GM12878 (cell line): ENCODE results near the gene LRP5. TPM values are rescaled to one million over a fixed set of nuclear protein-coding genes. Genes with fewer than 3 reads are reported as not detected.

ENCODE experiments used
- ATAC-seq: fragments of 200-7000 bp; cut with Tn5 transposase; 3 replicates; pipeline ENCODE4 v1.9.1; 2020; ENCODE audit warnings: mild to moderate bottlenecking, moderate library complexity
- BruUV-seq: library from RNA; stranded (reverse); fragments of 400-500 nt; replicated peaks from 2 replicates; lab custom pipeline; 2021; lab: Mats Ljungman, UMichigan
- CTCF ChIA-PET: fragments of 300-600 bp; sonication (Branson Sonifier 250); formaldehyde crosslinking; extraction: SDS; loops from one replicate; lab custom pipeline; 2021; ENCODE audit warnings: inconsistent platforms; lab: Yijun Ruan, JAX
- POLR2A ChIA-PET: fragments of 350-600 bp; formaldehyde crosslinking; extraction: SDS; loops from one replicate; lab custom pipeline; 2021; ENCODE audit warnings: inconsistent platforms; lab: Charles Lee
- RAD21 ChIA-PET: fragments of 300-600 bp; sonication (Branson Sonifier 250); formaldehyde crosslinking; loops from one replicate; lab custom pipeline; 2023; ENCODE audit warnings: antibody characterized with exemption; ENCODE audit not compliant: unreplicated experiment; lab: Charles Lee
- SMC1A ChIA-PET: fragments of 300-600 bp; sonication (Branson Sonifier 250); formaldehyde crosslinking; loops from one replicate; lab custom pipeline; 2023; ENCODE audit not compliant: unreplicated experiment, uncharacterized antibody; lab: Charles Lee
- DNase-seq: peaks from one replicate; pipeline ENCODE4 v3.0.0-alpha.2; 2011; ENCODE audit warnings: low read depth, low spot score
- FAIRE-seq: peaks from 3 replicates; lab custom pipeline; 2011; peaks lifted over from hg19 to GRCh38; lab: Jason Lieb, UNC
- H2AFZ ChIP-seq: 2 replicates; pipeline ENCODE4 v1.6.0; 2011; ENCODE audit warnings: low read depth, low read length, control low read depth; ENCODE audit not compliant: control insufficient read depth
- H3K27ac ChIP-seq: 2 replicates; pipeline ENCODE4 v1.5.1; 2011; ENCODE audit warnings: control low read depth; ENCODE audit not compliant: control insufficient read depth, insufficient read depth
- H3K27me3 ChIP-seq, 2 experiments: replicated peaks in 1 of 2; 2 replicates each; pipeline versions ENCODE4 v1.6.0 to v1.6.1; 2011; ENCODE audit warnings: low read length in 1 of 2; ENCODE audit not compliant: control insufficient read depth in 2 of 2, insufficient read depth in 2 of 2
- H3K36me3 ChIP-seq, 2 experiments: 2 replicates each; pipeline ENCODE4 v1.5.1; 2011; ENCODE audit warnings: low read length in 1 of 2; ENCODE audit not compliant: control insufficient read depth in 2 of 2, insufficient read depth in 2 of 2
- H3K4me1 ChIP-seq: 2 replicates; pipeline ENCODE4 v1.6.1; 2011; ENCODE audit warnings: mild to moderate bottlenecking, low read length, moderate library complexity, mixed read lengths; ENCODE audit not compliant: control insufficient read depth, insufficient read depth
- H3K4me2 ChIP-seq: 2 replicates; pipeline ENCODE4 v1.6.0; 2011; ENCODE audit warnings: control low read depth; ENCODE audit not compliant: control insufficient read depth, insufficient read depth
- H3K4me3 ChIP-seq: fragments of 200-600 bp; sonication (generic); 2 replicates; pipeline ENCODE4 v1.5.1; 2016
- H3K79me2 ChIP-seq: 2 replicates; pipeline ENCODE4 v1.6.0; 2011; ENCODE audit warnings: low read length; ENCODE audit not compliant: control insufficient read depth, insufficient read depth
- H3K9ac ChIP-seq: 2 replicates; pipeline ENCODE4 v1.8.0; 2011; ENCODE audit warnings: low read length, control low read depth, mixed read lengths; ENCODE audit not compliant: control insufficient read depth, insufficient read depth
- H3K9me3 ChIP-seq: replicated peaks from 3 replicates; pipeline ENCODE4 v1.5.1; 2011; ENCODE audit warnings: mild to moderate bottlenecking, low read length; ENCODE audit not compliant: control insufficient read depth, insufficient read depth
- H4K20me1 ChIP-seq: 2 replicates; pipeline ENCODE4 v1.6.0; 2011; ENCODE audit not compliant: control insufficient read depth, insufficient read depth
- RFX5 ChIP-seq: IDR thresholded peaks from 2 replicates; pipeline ENCODE4 v1.6.1; 2011; ENCODE audit warnings: low read depth, low read length, improper control_type of control experiment
- SKIL ChIP-seq: fragments of 450-650 bp; IDR thresholded peaks from 2 replicates; pipeline ENCODE4 v1.6.1; 2017; ENCODE audit warnings: mild to moderate bottlenecking, low read depth, inconsistent platforms; ENCODE audit not compliant: poor library complexity, severe bottlenecking
- STAT1 ChIP-seq: fragments of 450-650 bp; conservative IDR thresholded peaks from 2 replicates; pipeline ENCODE4 v1.6.1; 2014; ENCODE audit warnings: antibody characterized with exemption, mild to moderate bottlenecking
- WRNIP1 ChIP-seq: IDR thresholded peaks from 2 replicates; pipeline ENCODE4 v1.6.1; 2011; ENCODE audit warnings: low read depth, low read length, improper control_type of control experiment, borderline replicate concordance
- ZNF217 ChIP-seq: fragments of 450-650 bp; IDR thresholded peaks from 2 replicates; pipeline ENCODE4 v1.6.1; 2017; ENCODE audit warnings: antibody characterized with exemption, mild to moderate bottlenecking
- ZNF622 ChIP-seq: fragments of 450-650 bp; IDR thresholded peaks from 2 replicates; pipeline ENCODE4 v1.6.1; 2017; ENCODE audit warnings: mild to moderate bottlenecking, inconsistent platforms
- ZNF687 ChIP-seq: fragments of 450-650 bp; IDR thresholded peaks from 2 replicates; pipeline ENCODE4 v1.6.1; 2017; ENCODE audit warnings: mild to moderate bottlenecking, moderate library complexity
- ZSCAN29 ChIP-seq: fragments of 450-650 bp; IDR thresholded peaks from 2 replicates; pipeline ENCODE4 v1.6.1; 2017; ENCODE audit warnings: mild to moderate bottlenecking, moderate library complexity
- WGBS: methylation state at CpG from one replicate; pipeline ENCODE4 v1.1.6; 2016; ENCODE audit warnings: low lambda C conversion rate; ENCODE audit not compliant: insufficient replicate concordance, insufficient coverage; ENCODE audit errors: missing lambda C conversion rate; 5-methylcytosine and 5-hydroxymethylcytosine counted together
- in situ Hi-C: fragments of 300-500 bp; cut with MboI; formaldehyde crosslinking; loops from 9 replicates; pipeline ENCODE4 v1.14.3; 2018; ENCODE audit warnings: mixed read lengths
- intact Hi-C: fragments of 100-400 bp; cut with micrococcal nuclease; formaldehyde crosslinking; loops from one replicate; pipeline ENCODE4 v1.14.2; 2022; ENCODE audit not compliant: unreplicated experiment
- polyA plus RNA-seq, 11 experiments: library from polyadenylated mRNA; depleted of rRNA in 4 of 11; unstranded in 6 of 11; stranded (reverse) in 5 of 11; fragments of >200 nt; fragmentation: Nextera tagmentation in 4 of 11; fragmentation: Illumina TruSeq in 1 of 11; extraction: Ambion mirVana in 4 of 11; extraction: Trizol in 1 of 11; gene quantifications; 1 replicate in 1 of 11; 2 replicates in 10 of 11; pipeline versions ENCODE4 v1.2.1 to v1.2.3, GENCODE V29; 2011 to 2016; ENCODE audit warnings: inconsistent platforms in 2 of 11, missing spikeins in 2 of 11, low read depth in 1 of 11
- total RNA-seq, 4 experiments: library from RNA; depleted of rRNA in 3 of 4; stranded (reverse); fragments of >200 nt in 3 of 4; fragmentation: Illumina TruSeq in 1 of 4; extraction: Trizol in 1 of 4; gene quantifications; 2 replicates each; pipeline versions ENCODE4 v1.2.1 to v1.2.3, GENCODE V29; 2013 to 2021

Gene LRP5
- total and polyA plus RNA-seq, 10 of the 15 experiments (the other 5 are each of a cell fraction or from before 2014, with no cell fraction given) = 0.37 to 34.0 (median 6.6) TPM

- TF ChIP-seq STAT1 = no peak
- TF ChIP-seq ZSCAN29 = no peak
- no peak for TF ChIP-seq ZNF687
- no peak for TF ChIP-seq WRNIP1
These were observed 54.9 kb downstream of the LRP5 start (continued) for GRCh38 chr11:68367252-68367651.

- no TSS peak for BruUV-seq
- FAIRE-seq (no peak), DNase-seq (no peak), ATAC-seq (no peak)
- Histone ChIP-seq H3K4me1 (peaks cover 36% of the 10 kb centered on the region), H3K9ac (peak overlapping the region; percentile 67; the same call in 1 of the 2 replicates), H3K4me2 (peak overlapping the region; percentile 89), H2AFZ (no peak overlapping the region), H3K36me3 (peaks cover 0 to 3% of the 10 kb centered on the region in 2 experiments; a peak in 3 of 4 replicates), H3K27me3 (no peaks in the 10 kb centered on the region), H3K79me2 (peaks cover 2% of the 10 kb centered on the region), H3K4me3 (no peak overlapping the region), H4K20me1 (no peaks in the 10 kb centered on the region), H3K27ac (peak overlapping the region; percentile 89), H3K9me3 (no peaks in the 10 kb centered on the region)
- ChIA-PET SMC1A (interaction anchor here (1.0 to 1.5 kb wide), 5 partner anchors 11 to 112 kb away, joined by 3 to 5 read pairs (median 3); no protein-coding TSS in a partner anchor), CTCF (interaction anchor here (0.6 to 5.2 kb wide), 3 partner anchors 13 to 785 kb away, joined by 3 to 29 read pairs (median 10); no protein-coding TSS in a partner anchor), POLR2A (interaction anchor here (1.0 kb wide), 2 partner anchors 95 to 250 kb away, joined by 3 read pairs; no protein-coding TSS in a partner anchor), RAD21 (interaction anchor here (0.9 to 1.3 kb wide), 2 partner anchors 29 to 38 kb away, joined by 3 to 11 read pairs; no protein-coding TSS in a partner anchor)
- WGBS = 96% methylated on average over 8 of the region's 8 CpGs
- in situ Hi-C loops = no loop called here
- intact Hi-C loops = loop anchor here (2.0 kb wide), 2 partner anchors 29 to 57 kb away; partner anchors contain the start of gene LRP5
- no peak for TF ChIP-seq SKIL
- no peak for TF ChIP-seq ZNF217
- no peak for TF ChIP-seq RFX5
- TF ChIP-seq WRNIP1 = no peak
- TF ChIP-seq ZNF622 = no peak
These were observed 57.4 kb downstream of the LRP5 start for GRCh38 chr11:68369756-68370155.
